GM19324 (cell line): ENCODE data around the gene GRHL1.
"Not testable (repeated sequence)": the region's sequence is repeated elsewhere in the genome, so short reads cannot be mapped to it uniquely, and the experiment has no call there.

ENCODE experiments used
- ATAC-seq: cut with Tn5 transposase; IDR thresholded peaks from one replicate; pipeline ENCODE4 v1.9.1; 2021; ENCODE audit warnings: mild to moderate bottlenecking, moderate library complexity; ENCODE audit not compliant: unreplicated experiment, low FRiP score

GRHL1 gene, protein sequence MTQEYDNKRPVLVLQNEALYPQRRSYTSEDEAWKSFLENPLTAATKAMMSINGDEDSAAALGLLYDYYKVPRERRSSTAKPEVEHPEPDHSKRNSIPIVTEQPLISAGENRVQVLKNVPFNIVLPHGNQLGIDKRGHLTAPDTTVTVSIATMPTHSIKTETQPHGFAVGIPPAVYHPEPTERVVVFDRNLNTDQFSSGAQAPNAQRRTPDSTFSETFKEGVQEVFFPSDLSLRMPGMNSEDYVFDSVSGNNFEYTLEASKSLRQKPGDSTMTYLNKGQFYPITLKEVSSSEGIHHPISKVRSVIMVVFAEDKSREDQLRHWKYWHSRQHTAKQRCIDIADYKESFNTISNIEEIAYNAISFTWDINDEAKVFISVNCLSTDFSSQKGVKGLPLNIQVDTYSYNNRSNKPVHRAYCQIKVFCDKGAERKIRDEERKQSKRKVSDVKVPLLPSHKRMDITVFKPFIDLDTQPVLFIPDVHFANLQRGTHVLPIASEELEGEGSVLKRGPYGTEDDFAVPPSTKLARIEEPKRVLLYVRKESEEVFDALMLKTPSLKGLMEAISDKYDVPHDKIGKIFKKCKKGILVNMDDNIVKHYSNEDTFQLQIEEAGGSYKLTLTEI

DNA sequence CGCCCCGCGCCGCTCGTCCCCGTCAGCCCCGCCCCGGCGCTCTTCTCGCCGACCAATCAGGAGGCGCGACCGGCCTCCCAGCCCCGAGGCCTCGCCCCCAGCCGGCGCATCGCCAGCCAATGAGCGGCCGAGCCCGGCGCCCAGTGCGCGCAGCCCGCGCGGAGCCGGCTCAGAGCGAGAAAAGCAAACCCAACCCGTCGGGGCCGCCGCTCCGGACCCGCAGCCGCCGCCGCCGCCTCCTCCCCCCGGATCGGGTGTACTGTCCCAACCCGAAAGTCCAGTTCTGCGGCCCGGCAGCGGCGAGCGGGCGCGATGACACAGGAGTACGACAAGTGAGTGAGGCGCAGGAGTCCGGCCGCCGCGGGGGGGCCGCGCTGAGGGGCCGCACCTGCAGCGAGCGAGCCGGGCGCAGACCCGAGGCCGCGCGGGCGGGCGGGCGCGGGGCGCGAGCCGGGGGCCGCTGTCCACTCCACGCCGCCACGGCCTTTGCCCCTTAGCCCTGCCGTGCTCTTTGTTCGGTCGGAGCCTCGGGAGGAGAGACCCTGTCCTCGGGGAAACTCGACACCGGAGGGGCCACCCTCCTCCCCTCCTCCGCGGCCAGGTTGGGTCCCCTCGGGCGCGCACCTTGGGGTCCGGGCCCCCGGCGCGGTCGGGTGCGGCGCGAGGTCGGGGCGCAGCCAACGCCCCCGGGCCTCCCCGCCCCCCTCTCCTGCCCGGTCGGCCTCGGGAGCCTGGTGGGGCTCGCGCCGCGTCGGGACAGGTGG, at the start of gene GRHL1:
GRHL1 (plus strand) TSS at position 172 of the 764 bp plus-strand sequence; CDS start at position 313, 141 bp downstream.
- peak; percentile 95 for ATAC-seq

DNA sequence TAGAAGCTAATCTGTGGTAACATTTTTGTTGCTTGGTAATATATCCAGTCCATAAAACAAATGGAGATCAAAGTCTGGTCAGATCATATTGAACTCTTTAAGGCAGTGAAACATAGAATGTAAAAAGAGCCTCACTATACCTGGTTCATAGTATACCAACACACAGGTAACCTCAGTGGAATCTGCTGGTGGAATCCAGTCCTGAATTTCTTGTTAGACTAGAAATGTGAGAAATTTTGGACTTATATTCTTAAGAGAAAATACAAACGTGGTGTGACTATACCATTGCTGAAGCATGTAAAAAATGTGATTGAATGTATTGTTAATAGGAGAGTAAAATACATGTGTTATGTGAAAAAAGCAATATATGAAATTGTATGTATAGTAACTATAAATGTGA, 46.1 kb upstream of the GRHL1 start:
- no peak for ATAC-seq

DNA sequence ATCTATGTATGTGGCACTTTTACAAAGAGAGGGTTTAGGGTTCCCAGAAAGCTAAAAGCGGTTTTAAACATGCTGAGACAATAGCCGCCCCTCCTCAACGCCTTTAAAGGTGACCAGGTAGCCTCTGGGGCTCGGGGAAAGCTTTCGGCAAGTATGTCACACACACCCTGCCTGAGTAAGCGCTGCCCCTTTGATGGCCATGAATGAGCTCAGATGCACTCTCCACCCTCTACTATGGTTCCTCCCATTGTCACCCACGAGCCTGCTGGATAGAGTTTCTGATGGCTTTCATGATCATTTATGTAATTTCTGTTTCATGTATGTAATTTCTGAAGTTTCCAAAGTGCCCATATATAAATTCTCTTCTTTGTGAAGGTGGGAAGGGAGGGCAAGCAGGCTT, 44.1 kb upstream of the GRHL1 start:
- no peak for ATAC-seq

DNA sequence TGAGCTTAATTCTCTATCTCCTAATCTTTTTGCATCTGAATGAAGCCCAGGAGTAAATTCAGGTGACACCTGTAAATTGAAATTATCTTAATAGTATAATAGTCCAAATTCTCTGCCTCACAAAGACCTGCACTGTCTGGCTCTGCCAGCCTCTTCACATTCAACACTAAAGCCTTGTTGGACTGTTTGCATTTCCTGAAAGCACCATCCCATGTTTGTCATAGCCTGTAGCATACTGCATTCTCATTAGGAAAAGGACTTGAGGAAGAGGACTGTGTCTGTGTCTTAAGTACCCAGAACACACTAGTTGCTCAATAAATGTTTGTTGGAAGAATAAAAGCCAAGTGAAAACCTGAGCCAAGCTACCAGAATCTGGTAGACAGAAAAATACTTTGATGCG, 42.9 kb upstream of the GRHL1 start:
- ATAC-seq: no peak

DNA sequence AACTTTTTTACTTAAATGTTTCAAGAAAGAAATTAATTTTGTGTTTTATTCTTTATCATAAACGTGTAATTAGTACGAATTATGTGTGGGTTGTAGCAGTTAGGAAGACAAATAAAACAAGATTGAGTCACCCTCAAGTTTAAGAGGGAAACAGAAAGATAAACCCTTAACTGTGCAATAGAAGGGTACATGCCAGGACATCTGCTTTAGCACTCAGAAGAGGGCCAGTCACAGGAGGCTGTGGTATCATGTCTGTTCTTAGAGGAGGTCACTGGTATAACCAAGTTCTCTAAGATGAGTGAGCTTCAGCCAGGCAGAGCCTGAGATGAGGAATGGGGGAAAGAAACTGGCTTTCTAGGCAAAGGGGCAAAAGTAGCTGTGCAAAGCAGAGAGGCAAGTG, 42.4 kb upstream of the GRHL1 start:
- no peak for ATAC-seq

DNA sequence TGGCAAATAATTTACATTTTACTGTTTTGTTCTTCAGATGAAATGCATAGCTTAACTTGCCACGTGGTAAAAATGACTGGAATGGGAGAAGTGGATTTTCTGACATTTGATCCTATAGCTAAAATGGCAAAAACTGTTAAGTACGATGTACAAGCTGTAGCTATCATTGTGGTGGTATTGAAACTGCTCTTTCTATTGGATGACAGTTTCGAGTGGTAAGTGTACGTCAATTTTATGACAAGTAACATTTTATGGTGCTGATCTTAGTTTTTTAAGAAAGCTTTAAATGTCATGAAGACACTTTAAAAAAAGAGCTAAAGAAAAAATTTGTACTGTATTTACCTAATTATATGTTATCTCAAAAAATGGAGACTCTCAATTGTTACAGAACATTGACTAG, 40.8 kb upstream of the GRHL1 start:
- no peak for ATAC-seq

DNA sequence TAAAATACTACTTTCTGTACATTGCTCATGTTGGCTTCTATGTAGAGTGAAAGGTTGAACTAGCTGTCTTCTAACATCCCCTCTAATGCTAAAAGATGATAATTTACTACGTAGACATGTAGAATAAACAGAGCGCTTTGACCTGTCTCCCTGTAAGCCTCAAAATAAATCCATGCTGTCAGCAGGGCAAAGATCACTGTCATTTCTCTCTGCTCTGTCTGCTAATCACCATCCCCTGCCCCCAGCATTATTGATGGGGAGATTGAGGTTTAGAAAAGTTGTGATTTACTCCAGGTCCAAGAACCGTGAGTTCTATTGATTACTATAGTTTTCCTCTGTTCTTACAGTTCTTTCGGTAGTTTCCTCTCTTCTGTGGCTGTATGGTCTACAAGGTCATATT, 39.0 kb upstream of the GRHL1 start:
- no peak for ATAC-seq

DNA sequence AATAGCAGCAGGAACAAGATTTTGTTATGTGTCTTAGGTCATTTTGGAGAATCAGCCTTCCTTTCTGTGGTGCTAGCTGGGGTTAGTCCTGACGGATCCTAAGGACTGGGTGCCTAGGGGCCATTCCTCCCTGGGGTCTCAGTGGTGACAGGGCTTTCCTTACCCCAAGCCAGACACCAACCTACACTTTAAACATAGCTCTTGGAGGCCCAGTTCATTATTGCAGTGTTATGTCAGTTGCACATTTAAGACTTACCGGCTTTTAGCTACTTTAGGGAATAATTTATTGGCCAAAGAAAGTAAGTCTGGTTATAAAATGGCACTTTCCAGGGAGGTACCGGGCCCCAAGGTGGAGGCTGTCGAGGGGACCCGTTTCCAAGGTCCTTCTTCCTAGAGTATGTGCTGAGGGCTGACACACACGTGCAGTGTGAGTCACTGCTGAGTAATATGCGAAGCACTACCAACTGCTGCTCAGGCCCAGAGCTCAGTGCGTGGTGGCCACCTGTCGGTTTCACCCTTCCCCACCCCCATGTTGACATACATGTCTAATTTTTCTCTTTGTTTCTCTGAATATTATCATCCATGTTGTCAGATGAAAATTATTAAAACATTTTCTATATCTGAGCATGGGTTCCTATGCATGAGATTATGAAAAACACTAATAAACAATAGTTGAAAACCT, 37.0 kb upstream of the GRHL1 start:
- ATAC-seq: peak; percentile 79

DNA sequence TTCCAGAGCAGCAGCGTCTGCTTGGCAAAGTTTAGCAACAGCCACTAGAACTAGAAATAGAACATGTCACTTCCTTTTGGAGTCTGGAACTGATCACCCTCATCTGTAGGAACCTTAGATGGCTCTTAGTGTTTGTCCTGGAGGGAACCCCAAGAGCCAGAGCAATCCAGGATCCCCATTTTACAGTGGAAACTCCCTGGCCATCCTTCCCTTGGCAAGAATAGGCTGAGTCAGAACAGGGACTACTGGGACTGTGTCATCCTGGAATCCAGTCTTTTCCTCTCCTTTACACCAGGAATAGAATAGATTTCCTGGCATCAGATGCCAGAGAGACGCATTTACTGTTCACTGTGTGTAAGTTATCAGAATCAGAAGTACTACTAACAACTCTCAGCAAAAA, 33.2 kb upstream of the GRHL1 start:
- ATAC-seq: no peak

DNA sequence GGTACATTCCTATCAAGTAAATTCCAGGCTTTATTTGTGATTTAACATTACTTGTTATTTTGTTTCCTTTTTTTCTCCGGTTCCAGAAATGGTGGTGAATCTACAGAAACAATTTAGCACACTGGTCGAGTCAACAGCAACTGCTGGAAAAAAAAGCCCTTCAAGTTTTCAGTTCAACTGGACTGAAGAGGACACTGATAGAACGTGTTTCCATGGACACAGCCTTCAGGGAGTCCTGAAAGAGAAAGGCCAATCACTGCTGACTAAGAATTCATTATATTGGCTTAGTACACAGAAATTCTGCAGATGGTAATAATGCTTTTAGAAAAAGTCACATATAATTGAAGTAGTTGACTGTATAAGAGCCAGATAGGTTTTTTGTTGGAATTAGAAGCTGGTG, 32.0 kb upstream of the GRHL1 start:
- no peak for ATAC-seq

DNA sequence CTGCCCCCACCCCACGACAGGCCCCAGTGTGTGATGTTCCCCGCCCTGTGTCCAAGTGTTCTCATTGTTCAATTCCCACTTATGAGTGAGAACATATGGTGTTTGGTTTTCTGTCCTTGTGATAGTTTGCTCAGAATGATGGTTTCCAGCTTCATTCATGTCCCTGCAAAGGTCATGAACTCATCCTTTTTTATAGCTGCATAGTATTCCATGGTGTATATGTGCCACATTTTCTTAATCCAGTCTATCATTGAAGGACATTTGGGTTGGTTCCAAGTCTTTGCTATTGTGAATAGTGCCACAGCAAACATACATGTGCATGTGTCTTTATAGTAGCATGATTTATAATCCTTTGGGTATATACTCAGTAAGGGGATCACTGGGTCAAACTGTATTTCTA, 24.5 kb upstream of the GRHL1 start:
- not testable (repeated sequence) for ATAC-seq

DNA sequence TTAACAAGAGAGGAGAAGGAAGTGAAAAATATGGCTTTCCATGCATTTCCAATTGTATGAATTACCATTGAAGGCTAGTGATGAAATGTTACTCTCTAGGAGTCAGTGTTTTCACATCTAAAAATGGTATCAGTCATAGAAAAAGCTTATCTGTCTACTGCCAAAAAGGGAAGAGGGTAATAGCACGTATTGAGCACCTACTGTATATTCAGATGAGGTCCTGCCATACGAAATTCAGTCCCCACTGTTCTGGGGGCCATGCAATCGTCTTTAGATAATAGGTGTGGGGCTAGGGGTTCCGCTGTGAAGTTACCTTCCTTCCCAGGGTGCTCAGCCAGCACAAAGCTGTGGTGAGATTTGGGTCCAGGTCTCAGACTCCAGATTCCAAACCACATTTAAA, 14.2 kb upstream of the GRHL1 start:
- no peak for ATAC-seq

DNA sequence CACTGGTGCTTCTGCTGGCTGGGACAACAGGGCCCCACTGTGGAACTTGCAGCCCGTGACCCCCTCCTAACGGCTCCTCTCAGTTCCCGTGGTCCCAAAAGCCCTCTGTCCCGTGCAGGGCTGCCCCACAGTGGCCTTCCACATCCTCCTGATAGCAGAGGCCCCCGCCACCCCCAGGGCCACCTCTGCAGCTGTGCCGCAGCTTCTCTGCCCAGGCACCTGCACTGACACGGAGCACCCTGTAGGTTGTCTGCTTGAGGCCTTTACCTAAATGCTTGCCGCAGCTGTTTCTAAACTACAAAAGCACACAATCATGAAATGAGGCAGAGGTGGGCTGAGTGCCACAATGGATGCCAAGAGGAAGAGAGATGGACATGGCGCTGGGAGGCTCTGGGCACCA, 13.5 kb upstream of the GRHL1 start:
- ATAC-seq: no peak

DNA sequence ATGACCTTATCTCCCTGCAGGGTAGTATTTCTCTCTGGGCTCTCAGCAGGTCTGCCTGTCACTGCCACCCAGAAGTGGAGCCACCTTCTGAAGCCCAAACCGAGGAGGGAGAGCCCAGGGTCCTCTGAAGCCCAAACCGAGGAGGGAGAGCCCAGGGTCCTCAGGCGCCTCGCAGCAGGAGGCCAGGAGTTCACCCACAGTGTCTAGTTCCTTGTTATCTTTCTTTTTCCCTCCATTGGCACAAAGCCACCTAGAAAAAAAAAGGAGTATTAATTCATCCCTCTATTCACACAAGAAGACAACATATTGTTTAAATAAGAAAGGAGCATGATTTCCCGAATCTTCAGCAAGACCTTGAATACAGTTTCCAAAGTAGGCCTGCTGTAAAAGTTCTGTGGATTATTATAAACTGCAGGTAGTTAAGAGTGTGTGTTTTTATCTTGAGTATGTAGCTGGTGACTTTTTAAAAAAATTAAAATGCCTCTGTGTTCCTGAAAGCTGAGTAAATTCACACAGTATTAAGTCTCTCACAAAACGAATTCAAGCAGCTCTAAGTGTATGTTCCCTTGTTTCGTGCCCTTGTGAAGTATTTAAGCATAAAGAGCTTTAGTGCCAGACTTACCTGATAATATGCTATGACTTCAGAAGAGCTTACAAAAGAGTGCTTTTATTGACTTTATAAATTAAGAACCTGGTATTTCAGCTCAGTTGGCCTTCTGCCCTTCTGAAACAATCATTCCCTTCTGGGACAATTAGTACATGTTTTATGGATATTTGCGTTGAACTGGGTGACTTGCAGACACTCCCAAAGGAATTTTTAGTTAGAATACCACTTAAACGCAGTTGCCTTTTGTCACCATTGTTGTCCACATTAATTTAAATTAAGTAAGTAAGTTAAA, 11.7 kb upstream of the GRHL1 start:
- no peak for ATAC-seq

DNA sequence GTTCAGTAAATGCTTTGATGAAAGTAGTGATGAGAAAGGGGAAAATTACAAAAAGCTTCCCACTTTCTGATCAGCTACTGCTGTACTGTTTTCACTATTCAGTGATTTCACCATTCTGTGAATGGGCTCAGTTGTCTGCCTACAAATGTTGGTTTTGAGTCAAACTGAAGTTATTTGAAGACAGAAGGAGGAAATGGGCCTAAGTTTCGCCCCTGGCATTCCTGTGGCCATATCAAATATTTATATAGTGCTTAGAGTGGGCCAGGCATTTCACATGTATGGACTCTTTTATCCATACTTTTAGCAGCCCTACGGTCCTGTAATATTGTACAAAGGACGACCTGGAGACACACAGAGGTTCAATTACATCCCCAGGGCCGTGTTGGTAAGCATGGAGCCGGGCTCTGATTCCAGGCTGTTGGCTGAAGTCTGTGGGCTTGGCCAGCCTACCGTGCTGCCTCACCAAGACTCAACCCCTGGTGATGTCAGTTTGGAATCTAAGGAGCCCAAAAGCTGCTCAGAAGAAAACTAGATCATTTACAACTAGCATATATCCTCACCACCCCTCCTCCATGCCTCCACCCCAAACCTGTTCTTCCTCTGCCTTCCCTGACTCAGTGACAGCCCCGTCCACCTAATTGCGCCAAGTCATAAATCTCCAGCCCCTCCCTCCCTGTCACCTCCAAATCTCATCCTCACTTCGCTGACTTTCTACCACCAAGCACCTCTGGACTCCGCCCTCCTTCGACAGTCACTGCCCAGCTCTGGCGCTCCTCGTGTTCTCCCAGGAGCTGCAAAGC, 10.1 kb upstream of the GRHL1 start:
- no peak for ATAC-seq

DNA sequence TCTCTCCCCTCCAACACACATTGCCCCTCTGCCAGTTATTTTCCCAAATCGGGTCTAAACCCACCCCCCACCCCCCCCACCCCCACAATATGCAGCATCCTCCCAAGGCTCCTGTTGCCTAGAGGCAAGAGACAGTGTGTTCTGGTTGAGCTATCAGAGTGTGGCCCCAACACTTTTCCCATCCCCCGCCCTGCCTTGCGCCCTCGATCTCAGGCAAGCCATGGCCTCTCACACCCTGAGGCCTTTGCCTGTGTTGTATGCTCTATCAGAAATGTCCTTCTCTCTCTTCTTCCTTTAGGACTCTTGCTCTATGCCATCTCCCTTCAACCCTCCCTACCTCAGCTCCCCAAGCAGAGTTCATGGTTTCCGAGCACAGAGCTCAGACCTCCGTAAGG, 9.5 kb upstream of the GRHL1 start:
- ATAC-seq: no peak

DNA sequence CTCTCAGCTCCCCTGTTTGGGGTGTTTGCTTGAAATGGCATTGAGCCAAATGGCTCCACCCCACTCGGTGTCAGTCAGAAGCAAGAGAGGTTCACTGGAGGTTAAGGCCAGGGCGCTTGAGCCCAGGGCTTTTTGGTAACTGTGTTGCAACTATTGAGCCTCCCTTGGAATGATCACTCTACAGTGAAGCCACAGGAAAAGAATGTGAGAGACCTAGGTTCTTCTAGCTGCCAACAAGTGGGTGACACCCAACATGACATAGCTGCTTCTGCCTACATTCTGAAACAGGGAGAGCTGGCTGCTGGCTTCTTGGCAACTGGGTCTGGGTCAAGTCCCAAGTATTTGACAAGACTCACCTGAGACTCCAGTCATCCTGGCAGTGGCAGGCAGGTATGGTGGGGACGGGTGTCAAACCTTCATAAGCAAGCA, 7.1 kb upstream of the GRHL1 start:
- no peak for ATAC-seq

DNA sequence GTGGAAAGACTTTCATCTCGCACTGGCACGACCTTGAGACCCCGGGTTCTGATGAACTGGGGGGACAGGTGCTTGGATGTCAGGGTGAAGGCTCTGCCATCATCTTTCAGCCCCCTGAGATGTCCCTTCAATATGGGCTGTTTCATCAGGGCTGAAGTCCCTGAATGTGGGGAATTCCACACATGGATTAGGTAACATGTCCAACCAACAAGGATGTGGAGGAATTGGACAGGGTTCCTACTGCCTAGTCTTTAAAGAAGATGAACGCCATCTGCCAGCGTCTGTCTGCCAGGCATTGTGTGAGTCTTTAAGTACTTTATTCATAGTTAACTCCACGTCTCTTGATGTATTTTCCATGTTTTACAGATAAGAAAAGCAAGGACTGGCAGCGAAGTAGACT, 5.9 kb upstream of the GRHL1 start:
- ATAC-seq: no peak

DNA sequence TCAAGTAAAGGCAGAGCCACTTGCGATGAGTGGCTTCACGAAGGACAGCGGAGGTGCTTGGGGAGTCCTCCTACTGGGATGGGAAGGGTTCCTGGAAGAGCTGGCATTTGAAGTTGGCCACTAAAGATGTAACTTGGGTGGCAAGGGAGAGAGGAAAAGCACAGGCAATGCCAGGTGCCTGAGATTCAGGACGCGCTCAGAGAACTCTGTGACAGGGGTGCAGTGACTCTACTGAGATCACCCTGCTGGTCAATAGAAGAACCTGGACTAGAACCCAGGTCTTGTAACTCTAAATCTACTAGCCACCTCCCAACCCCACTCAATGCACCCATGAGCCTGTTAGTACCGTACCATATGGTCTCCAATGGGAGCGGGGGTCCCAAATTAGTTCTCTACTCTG, 5.4 kb upstream of the GRHL1 start:
- no peak for ATAC-seq
